SU-DHL-6 (cell line): Measurements from ENCODE around the gene ZYG11B.

Experiments used
- EZH2phosphoT487 ChIP-seq: fragments of 200-600 bp; sonication (generic), shearing (Covaris generic); conservative IDR thresholded peaks from 2 replicates; pipeline ENCODE4 v1.6.1; 2018; ENCODE audit warnings: mild to moderate bottlenecking, antibody characterized with exemption, low read length, moderate library complexity, mixed read lengths
- TF ChIP-seq, protein P1 (sequence below): fragments of 200-600 bp; sonication (generic); IDR thresholded peaks from one replicate; pipeline ENCODE4 v1.5.1; 2017; ENCODE audit warnings: antibody characterized with exemption, mild to moderate bottlenecking, low read length, moderate library complexity; ENCODE audit not compliant: insufficient read depth, poor library complexity, severe bottlenecking

DNA sequence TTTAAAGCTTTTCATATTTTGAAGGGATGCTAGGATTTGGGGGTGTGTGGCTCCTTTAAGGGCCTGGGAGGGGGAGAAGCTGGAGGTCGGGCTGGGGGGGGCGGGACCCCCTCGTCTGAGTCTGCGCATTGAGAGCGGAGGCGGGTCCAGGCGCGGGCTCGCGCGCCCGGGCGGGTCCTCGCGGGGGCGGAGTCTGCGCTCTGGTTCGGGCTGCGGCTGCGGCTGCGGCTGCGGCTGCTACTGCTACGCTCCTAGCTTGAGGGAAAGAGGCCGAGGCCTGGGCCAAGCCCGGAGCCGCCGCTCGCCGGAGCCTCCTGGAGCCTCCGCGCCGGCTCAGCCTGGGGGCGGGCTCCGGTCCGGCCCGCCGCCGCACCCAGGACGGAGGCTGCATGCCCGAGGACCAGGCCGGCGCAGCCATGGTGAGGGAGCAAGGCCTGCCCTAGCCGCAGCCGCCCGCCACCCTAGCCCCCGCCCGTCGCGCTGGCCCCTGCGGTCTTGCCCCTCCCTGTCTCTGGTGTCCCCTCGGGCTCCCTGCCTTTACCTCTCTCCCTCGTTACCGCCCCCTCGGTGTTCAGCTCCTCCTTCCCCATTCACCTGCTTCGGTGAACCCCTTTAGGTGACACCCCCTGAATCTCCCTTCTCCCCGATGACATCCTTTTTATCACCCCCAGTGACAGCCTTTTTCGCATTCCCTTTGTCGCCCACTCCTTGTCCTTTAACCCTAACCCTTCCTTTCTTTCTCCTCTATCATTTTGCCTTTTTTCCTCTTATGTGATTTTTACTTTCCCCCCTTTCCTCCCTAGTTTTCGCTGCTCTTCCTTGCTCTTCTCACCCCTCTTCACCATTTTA, at the start of gene ZYG11B:
- TF ChIP-seq, protein P1, sequence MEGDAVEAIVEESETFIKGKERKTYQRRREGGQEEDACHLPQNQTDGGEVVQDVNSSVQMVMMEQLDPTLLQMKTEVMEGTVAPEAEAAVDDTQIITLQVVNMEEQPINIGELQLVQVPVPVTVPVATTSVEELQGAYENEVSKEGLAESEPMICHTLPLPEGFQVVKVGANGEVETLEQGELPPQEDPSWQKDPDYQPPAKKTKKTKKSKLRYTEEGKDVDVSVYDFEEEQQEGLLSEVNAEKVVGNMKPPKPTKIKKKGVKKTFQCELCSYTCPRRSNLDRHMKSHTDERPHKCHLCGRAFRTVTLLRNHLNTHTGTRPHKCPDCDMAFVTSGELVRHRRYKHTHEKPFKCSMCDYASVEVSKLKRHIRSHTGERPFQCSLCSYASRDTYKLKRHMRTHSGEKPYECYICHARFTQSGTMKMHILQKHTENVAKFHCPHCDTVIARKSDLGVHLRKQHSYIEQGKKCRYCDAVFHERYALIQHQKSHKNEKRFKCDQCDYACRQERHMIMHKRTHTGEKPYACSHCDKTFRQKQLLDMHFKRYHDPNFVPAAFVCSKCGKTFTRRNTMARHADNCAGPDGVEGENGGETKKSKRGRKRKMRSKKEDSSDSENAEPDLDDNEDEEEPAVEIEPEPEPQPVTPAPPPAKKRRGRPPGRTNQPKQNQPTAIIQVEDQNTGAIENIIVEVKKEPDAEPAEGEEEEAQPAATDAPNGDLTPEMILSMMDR: no peak
- no peak for TF ChIP-seq EZH2phosphoT487
